Retinal pigment epithelial cell (primary cell): ENCODE measurements around the gene BICRA.
"Not testable (repeated sequence)": the region's sequence is repeated elsewhere in the genome, so short reads cannot be mapped to it uniquely, and the experiment has no call there.

Experiments used
- DNase-seq: peaks from one replicate; pipeline ENCODE4 v3.0.0-alpha.2; 2010; ENCODE audit warnings: low read depth
- H3K4me3 ChIP-seq: 2 replicates; pipeline ENCODE4 v1.5.1; 2011; ENCODE audit warnings: mild to moderate bottlenecking, low read length, control low read depth, moderate library complexity
- CTCF ChIP-seq: conservative IDR thresholded peaks from 2 replicates; pipeline ENCODE4 v1.5.1; 2011; ENCODE audit warnings: low read depth, low read length, control low read depth, inconsistent platforms

The BICRA gene

GRCh38 chr19:47631681-47632446 is 22.9 kb downstream of the BICRA start:
- H3K4me3 ChIP-seq = no peak overlapping the region
- TF ChIP-seq CTCF = no peak
- no peak for DNase-seq

- no peak for DNase-seq
- no peak overlapping the region for H3K4me3 ChIP-seq
- no peak for TF ChIP-seq CTCF
Observed at GRCh38 chr19:47633517-47633916, 24.6 kb downstream of the BICRA start.

DNA sequence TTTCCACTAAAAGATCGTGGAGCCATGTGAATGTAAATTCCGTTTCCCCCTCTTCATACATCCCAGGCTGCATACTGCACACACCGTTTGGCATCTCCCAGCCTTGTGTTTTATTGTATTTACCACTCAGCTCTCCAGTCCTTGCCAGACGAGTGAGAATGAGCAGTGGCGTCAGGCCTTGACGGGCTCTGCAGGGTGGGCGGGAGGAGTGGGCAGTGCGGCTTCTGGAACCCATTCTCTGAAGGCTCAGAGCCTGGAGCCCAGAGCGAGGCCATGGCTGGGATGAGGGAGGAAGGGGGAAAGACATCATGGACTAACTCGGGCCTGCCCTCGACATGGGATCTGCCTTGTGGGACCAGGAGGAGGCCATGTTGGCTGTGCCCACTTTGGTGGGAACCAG is 25.1 kb downstream of the BICRA start:
- no peak overlapping the region for H3K4me3 ChIP-seq
- TF ChIP-seq CTCF = no peak
- DNase-seq = no peak

DNA sequence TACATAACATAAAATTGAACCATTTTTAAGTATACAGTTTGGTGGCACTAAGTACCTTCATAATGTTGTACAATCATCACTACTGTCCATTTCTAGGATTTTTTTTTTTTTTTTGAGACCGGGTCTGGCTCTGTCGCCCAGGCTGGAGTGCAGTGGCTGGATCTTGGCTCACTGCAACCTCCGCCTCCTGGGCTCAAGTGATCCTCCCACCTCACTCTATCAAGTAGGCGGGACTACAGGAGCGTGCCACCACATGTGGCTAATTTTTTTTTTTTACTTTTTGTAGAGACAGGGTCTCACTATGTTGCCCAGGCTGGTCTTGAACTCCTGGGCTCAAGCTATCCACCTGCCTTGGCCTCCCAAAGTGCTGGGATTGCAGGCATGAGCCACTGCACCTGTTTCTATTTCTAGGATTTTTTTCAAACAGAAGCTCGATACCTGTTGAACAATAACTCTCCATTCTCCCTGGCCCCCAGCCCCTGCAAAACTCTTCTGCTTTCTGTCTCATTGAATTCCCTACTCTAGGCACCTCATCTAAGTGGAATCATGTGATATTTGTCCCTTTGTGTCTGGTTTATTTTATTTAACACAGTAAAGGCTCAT is 26.3 kb downstream of the BICRA start:
- H3K4me3 ChIP-seq, DNase-seq: not testable (repeated sequence)

DNA sequence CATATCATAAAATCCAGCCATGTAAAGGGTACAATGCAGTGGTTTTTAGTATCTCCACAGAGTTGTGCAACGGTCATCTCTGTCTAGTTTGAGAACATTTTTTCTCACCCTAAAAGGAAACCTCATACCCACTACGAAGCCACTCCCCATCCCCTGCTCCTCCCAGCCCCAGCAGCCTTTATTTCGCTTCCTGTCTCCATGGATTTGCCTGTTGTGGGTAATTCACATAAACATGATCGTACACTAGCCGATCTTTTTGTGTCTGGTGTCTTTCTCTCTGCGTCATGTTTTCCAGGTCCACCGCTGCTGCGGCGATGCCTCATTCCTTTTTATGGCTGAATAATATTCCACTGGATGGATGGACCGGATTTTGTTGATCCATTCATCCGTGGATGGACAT is 28.6 kb downstream of the BICRA start:
- TF ChIP-seq CTCF = no peak
- DNase-seq = no peak
- no peak overlapping the region for H3K4me3 ChIP-seq

- DNase-seq = no peak
Observed at GRCh38 chr19:47641891-47642485, 33.1 kb downstream of the BICRA start.

DNA sequence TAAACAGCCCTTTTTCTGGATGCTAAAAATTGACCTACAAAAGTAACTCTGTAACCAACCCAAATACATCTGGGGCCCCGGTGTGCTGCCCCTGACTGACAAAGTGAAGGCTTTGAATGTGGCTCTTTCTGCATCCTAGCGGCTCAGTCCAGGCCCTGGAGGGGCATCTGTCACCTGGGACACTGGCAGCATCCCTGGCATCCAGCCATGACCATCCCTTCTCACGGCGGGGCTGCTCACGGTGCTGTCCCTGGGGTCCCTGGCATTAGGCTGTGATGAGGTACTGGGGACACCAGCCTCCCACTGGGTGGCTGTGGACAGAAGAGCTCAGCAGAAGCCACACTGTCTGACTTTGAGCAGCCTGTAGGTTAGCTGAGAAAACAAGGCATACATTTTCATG is 34.3 kb downstream of the BICRA start:
- no peak overlapping the region for H3K4me3 ChIP-seq
- no peak for DNase-seq
- no peak for TF ChIP-seq CTCF

More at GRCh38 chr19:47641891-47642485, 33.1 kb downstream of the BICRA start:
- H3K4me3 ChIP-seq = no peak overlapping the region
- no peak for TF ChIP-seq CTCF
